HG02938 (cell line): Measurements from ENCODE around the gene TINAGL1.

ENCODE experiments used
- ATAC-seq: cut with Tn5 transposase; IDR thresholded peaks from one replicate; pipeline ENCODE4 v1.9.1; 2021; ENCODE audit warnings: mild to moderate bottlenecking, moderate library complexity; ENCODE audit not compliant: unreplicated experiment

Gene TINAGL1

DNA sequence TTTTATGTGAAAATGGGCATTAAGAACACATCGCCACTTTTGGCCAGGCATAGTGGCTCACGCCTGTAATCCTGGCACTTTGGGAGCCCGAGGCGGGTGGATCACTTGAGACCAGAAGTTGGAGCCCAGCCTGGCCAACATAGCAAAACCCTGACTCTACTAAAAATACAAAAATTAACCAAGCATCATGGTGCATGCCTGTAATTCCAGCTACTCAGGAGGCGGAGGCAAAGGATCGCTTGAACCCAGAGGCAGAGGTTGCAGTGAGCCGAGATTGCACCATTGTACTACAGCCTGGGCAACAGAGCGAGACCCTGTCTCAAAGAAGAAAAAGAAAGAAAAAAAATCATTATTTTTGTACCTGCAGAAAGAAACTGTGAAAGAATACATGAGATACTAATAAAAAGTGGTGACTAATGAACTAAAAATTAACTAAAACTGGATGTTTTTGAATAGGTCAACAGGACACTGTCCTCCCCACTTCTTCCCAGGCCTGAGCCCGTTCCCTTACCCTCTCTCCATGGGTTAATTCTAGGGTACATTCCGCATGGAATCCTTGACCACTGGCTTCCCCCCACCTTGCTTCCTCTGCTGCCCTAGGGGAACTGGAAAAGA lies 8.3 kb upstream of the TINAGL1 start:
- no peak for ATAC-seq

DNA sequence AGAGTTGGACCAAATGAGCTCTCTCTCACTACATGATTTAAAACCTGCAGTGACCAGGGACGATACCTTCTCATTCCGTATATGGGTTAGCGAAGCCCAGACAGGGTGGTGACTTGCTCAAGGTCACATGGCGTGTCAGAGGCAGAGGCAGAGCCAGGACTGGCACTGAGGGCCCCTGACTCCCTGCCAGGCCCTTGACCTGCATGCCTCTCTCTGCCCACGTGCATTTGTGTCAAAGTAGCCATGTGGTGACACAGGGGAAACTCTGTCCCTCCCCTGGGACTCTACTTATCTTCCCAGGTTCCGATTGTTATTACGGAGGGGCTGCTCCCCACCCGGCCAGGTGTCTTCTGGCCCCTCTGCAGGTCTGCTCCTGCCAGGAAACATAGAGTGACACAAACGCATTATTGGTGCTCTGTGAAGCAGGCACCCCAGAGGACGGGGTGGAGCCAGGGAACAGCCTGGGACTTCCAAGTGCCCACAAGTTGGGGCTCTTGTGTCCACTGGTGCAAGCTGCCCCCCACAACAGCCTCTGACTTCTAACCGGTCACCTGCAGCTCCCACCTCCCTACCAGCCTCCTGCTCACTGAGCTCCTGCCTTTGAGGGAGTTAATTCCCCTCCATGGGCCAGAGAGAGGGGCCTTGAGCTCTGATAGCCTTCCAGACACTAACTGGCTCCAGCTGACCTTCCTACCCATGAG lies 7.3 kb upstream of the TINAGL1 start:
- no peak for ATAC-seq

DNA sequence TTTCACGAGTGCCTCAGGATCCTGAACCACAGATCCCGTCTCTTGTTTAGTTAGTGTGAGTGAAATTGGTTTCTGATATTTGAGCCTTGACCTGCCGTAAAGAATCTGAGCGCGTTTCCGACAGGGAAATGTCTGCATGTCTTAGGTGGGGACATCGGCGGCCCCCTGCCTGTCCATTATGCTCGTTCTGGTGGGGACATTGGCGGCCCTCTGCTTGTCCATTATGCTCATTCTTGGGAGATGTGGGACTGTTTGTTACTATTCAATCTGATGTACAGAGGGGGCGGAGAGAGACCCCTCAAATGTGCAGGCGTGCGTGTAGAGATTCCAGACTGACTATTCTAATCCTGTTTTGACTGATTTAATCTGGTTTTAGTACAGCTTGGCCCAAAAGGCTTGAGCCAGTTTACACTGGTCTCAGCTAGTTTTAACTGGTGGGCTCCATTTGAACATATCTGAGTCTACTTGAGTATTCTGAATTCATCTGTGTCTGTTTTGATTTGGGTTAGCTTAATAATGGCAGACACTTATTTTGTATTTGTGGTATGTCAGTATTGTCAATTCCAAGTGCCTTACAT lies 6.6 kb upstream of the TINAGL1 start:
- ATAC-seq = no peak

DNA sequence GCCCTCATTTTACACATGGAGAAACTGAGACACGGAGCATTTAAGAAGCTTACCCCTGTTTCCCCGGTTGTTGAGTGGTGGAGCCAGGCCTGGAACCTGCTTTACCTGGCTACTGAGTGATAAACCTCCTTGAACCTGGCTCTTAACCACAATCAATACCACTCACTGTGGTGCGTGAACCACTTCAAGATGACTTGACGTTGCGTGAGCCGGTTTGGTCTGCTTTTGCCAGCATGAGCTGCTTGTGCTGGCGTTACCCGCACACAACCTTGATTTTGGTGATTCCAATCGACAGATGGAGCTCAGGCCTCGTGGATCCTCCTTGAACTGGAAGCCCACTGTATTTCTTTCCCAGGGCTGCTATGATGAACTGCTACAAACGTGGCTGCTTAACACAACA lies 6.1 kb upstream of the TINAGL1 start:
- no peak for ATAC-seq

DNA sequence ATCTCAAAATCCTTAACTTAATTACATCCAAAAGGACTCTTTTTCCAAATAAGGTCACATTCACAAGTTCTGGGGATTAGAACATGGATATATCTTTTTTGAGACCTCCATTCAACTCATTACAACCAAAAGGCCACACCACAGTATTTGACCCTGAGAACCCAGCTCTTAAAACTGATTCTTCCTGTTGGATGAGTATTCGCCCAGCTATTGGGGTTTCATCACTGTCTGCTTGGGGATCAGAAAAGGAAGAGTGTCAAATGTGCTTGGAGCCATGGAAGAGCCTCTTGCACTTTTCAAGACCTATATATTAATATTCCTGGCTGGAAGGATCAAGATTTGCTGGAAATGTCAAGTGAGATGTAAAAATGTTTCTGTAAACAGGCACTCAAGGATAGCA lies 5.4 kb upstream of the TINAGL1 start:
- no peak for ATAC-seq

DNA sequence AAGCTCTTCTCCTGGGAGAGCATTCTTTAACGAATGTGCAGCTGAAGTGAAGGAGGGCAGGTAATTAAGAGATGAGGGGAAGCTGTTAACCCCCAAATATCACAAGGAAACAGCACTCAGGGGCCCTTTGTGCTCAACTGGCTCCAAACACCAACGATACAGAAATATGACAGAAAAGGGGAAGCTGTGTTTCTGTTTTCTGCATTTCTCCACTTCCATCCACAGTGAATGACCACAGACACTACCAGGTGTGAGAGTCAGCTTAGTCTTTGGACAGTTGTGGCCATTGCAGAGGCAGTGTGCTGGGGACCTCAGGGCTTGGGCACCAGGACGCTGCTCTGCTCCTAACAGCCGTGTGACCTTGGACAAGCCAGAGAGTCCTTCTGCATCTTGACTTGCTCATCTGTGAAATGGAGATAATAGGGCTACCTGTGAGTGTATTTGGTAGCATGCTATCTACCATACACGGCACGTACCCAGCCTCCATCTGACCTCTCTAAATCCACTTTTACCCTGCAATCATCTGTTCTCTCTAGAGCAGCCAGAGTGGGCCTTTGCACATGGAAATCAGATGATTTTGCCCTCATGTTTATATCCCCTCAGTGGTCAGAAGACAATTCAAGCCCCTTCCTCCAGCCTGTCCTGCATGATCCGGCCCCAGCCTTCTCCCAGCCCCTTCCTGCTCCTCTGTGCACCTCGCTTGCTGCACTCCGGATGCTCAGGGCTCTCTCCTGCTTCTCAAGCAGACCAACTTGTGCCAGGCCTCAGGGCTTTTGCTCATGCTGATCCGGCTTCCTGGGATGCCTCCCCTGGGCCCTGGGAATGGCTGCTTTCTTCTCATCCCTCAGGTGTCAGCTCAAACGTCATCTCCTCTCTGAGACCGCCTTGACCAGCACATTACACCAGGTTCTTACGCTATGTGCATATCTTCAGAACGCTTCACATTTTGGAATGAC lies 4.7 kb upstream of the TINAGL1 start:
- no peak for ATAC-seq

DNA sequence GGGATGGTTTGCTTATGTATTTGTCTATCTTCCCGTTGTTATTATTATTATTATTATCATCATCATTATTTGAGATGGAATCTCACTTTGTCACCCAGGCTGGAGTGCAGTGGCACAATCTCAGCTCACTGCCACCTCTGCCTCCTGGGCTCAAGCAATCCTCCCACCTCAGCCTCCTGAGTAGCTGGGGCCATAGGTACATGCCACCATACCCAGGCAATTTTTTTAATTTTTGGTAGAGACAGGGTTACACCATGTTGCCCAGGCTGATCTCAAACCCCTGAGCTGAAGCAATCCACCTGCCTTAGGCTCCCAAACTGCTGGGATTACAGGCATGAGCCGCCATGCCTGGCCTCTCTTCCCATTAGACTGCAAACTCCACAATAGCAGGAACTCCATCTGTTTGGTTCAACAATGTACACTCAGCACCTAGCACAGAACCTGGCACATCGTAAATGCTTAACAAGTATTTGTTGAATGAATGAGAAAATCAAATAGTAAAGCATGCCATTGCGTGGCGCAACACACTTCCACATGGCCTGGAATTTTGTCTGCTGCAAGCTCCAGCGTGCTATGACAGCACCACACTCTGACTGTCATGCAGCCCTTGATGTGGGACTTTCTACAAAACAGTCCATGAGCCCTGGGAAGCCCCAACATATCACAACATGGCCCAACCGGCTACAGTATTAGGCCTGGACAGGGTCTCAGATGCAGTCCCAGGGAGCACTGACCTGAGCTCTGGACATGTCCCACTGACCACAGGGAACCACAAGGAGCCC lies 3.8 kb upstream of the TINAGL1 start:
- no peak for ATAC-seq

DNA sequence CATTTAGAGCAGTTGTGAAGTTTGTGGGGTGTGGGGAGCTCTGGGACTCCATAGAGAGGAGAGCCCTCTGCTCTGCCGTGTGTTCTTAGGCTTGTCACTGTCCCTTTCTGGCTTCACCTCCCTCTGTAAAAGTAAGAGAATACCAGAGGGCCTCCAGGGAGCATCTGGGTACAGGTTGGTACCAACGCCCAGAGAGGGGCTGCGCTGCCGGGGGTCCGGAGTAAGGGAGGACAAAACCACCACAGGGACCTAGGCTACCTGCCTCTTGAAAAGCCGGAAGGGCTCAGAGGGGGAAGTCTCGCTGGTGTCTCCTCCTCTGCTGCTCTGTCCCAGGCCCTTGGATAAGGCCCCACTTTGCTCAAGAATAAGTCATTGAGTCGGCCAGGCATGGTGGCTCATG lies 3.1 kb upstream of the TINAGL1 start:
- no peak for ATAC-seq

DNA sequence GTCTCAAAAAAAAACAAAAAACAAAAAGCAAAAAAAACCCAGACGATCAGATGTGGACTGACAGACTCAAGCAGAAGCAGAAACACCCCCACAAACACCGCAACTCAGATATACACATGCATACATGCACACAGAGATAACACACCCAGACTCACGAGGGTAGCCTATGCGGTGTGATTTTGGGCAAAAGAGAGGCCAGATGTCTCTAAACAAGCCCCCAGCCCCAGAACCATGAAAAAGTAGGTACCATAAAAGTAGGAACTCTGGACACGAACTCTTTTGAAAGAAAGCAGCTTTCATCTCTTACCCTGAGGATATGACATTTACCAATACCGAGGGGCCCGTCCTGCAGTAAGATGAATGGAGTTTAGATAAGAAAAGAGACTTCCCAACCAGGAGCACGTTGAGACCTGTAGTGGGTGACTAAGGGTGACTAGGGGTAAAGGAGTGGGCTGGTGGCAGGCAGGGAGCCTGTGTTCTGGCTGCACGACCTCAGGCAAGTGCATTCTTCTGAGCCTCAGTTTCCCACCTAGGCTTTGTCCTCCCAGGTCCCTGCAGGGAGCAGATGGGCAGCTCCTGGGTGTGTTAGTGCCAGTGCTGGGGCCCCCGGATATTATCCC lies 1.5 kb upstream of the TINAGL1 start:
- ATAC-seq = no peak

DNA sequence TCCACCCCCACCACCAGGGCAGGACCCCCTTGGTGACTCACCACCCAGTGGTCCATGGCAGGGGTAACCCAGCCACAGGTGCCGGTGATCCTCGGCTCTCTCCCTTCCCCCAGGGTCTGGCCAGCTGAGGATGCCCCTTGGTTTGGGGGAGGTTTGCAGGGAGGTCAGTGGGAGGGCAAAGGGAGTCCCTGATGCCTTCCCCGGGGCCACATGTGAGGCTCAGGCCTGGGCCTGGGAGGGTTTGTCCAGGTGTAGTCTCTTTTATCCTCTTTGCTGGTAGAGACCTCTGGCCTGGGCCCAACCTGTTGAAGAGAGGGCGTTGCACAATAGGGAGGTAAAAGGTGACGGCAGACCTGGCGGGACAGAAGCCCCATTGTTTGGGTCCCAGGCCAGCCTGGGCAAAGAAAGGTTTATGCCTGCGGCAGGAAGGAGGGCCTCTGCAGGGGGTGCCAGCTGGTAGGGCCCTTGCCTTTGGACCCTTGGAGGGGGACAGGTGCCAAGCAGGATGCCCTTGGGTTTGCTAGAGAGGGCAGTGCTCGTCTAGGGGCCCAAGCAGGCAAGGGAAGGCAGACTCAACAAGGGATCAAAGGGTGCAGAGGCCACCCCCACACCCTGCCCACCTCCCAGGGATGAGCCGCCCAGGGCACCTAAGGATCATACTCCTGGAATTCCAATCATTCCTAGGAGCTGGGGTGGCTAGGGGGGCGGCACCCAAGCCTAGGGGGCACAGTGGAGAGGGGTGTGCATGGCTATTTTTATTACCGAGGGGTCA lies 760 bp upstream of the TINAGL1 start:
- no peak for ATAC-seq

DNA sequence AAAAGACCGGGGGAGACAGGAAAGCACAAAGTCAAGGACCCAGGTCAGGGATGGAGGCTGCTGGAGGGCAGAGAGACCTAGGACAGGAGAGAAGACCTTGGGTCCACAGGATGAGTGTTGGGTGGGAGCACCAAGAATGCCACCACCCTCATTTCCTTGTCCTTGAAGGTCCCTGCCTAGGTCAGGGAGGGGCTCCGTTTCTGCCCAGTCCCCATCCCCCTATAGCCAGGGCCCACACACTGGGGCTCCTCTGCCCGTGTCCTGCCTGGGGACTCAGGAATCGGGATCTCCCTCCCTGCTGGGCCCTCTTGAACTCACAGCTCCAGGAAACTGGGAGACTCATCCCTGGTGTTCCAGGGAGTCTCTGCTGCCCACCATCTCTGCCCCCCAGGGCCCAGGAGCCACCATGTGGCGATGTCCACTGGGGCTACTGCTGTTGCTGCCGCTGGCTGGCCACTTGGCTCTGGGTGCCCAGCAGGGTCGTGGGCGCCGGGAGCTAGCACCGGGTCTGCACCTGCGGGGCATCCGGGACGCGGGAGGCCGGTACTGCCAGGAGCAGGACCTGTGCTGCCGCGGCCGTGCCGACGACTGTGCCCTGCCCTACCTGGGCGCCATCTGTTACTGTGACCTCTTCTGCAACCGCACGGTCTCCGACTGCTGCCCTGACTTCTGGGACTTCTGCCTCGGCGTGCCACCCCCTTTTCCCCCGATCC lies 584 bp downstream of the TINAGL1 start:
- ATAC-seq = no peak

DNA sequence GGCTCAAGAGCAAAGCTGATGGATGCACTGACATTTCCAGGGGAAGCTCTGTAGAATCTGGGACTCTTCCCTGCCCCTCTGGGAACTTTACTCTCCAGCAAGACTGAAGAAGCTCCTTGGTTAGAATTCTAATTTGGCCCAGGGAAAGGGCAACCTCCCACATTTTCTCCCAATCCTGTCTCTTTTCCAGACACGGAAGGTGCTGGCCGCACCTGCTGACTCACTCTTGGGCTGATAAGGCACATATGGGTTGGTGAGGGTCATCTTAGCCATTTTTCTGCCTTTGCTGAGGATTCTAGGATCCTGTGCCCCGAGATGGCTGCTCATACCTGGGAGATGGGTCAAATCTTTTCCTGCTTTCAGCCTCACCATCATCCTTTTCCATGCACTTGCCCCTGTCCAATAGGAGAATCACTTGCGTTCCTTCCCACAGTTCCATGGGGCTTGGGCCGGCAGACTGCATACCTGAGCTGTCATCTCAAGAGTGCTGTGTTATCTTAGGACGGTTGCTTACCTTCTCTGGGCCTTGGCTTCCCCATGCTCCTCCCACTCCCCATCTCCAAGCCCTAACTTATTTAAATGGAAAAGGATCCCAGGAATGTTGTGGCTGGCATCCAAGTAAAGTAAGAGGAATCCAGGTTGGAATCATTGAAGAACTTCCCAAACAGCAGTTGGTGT lies 1.3 kb downstream of the TINAGL1 start:
- ATAC-seq = no peak

DNA sequence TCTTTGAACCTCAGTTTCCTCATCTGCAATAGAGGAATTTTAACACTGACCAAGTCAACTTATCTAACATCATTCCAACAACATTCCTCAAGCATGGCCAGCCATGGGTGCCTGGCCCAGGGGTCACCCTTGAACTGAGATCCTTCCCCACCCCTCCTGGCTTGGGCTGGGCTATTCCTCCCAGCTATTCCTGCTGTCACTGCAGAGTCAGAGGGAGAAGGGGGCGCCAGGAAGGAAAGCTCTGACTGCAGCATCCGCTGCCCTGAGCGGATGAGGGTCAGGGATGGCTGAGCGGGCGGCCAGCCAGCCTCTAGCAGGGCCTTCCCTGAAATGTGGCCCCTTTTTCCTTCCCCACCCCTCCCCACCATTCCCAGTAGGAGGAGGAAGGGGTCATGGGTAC lies 3.1 kb downstream of the TINAGL1 start:
- no peak for ATAC-seq

DNA sequence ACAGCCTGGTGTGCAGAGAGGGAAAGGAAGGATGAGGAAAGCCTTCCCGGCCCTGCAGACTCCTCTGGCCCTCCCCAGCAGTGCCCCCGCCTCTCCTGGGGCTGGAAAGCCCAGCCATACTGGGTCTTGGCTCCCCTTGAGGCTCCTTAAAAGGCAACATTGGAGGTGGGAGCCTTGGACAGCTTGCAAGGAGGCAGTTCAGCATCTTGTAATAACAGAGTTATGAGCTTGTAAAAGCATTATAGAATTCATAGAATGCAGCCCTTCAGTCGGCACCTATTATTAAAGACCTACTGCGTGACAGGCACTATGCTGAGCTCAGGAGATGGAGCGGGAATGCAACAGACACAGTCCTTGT lies 4.2 kb downstream of the TINAGL1 start:
- ATAC-seq = no peak

DNA sequence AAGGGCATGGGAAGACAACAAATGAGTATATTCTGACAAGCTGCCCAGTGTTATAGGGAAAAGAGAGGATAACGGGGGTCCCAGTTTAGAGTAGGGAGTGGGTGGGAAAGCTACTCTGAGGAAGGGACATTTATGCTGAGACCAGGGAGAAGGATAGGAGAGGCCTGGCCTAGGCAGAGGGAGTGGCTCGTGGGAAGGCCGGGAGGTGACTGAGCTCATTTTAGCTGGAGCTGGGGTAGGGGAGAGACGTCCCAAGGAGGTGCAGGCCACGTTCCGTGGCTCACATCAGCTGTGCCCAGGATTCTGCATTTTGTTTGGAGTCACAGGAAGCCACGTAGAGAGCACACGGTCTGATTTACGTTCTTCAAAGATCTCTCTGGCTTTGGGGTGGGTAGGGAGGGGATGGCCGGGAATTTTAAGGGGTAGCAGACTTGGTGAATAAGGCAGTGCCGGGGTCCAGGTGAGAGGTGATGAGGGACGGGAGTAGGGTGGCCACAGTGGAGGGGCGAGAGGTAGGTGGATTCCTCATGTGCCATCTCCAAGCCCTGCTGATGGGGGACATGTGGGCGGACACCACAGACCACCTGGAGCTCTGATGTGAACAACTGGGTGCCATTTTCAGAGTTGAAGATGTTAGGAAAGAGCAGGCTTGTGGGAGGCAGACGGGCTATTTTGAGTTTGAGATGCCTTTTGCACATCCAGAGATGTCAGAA lies 4.7 kb downstream of the TINAGL1 start:
- no peak for ATAC-seq

DNA sequence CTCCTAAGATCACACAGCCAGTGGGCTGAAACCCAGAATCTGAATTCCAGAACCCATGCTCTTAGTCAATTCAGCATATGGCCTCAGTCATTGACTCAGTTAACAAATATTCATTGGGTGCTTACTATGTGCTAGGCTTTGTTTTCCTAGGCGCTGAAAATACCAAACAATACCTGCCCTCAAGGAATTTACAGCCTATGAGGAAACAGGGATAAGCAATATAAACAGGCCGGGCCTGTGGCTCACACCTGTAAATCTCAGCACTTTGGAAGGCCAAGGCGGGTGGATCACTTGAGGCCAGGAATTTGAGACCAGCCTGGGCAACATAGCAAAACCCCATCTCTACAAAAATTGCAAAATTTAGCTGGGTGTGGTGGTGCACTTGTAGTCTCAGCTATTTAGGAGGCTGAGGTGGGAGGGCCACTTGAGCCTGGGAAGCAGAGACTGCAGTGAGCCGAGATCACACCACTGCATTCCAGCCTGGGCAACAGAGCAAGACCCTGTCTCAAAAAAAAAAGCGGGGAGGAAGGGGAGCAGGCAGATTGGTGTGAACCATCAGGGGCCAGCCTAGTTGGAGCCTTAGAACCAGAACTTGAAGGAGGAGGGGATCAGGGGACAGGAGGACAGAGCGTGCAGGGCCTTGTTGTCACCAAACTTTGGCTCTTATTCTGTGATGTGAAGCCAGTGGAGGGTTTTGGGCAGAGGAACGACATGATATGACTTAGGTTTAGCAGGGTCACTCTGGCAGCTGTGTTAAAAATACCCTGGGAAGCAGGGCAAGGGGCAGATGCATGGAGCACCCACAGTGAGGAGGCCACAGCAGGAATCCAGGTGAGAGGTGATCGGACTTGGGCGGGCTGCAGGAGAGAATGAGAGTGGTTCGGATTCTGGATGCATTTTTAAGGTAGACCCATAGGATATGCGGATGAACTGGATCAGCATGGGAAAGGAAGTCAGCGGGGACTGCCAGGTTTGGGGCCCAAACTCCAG lies 5.8 kb downstream of the TINAGL1 start:
- no peak for ATAC-seq
